Measurements from ENCODE around the gene ATP11A.
"Not testable (repeated sequence)": the region's sequence is repeated elsewhere in the genome, so short reads cannot be mapped to it uniquely, and the experiment has no call there.

The ATP11A gene

GRCh38 chr13:112795277-112795676, 105.4 kb downstream of the ATP11A start:
- no peak for DNase-seq (ENCODE audit: low read depth in 2 of 2)

DNA sequence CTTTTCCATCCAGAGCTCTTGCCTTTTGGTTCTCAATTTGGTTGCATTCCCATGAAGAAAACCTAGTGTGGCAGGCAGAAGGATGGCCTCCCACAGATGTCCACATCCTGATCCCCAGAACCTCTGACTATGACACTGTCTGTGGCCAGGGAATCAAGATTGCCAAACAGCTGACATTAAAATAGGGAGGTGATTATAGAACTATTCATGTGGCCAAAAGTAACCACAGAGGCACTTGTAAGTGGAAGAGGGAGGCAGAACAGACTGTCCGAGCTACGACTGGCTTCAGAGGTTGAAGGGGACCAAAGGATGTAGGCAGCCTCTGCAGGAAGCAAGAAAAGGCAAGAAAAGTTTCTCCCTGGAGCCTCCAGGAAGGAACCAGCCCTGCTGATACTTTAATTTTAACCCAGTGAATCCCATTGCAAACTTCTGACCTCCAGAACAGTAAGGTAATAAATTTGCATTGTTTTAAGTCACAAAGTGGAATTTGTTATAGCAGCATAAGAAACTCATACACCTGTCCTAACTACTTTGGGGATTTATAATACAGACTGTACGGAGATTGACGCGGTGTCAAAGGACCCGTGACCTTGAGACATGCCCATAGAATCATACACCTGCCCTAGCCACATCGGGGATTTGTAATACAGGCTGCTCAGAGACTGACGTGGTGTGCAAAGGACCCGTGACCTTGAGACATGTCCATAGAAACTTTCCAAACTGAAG, 106.5 kb downstream of the ATP11A start:
- no peak for DNase-seq (ENCODE audit: low read depth in 2 of 2)

GRCh38 chr13:112799394-112799793, 109.6 kb downstream of the ATP11A start:
- DNase-seq (ENCODE audit: low read depth in 2 of 2), result no peak

DNA sequence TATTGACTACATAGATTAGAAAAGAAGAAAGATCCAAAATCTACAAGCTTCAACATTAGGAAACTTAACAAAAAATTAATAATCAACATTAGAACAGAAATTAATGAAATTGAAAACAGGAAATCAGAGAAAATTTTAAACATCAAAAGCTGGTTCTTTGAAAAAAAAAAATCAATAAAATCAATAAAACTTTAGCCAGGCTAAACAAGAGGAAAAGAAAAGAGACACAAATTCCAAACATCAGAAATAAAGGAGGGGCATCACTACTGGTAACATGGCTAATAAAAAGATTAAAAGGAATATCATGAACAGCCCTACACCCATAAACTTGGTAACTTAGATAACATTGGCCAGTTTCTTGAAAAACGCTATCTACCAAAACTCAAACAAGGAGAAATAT, 110.2 kb downstream of the ATP11A start:
- DNase-seq (ENCODE audit: low read depth in 2 of 2), result no peak

DNA sequence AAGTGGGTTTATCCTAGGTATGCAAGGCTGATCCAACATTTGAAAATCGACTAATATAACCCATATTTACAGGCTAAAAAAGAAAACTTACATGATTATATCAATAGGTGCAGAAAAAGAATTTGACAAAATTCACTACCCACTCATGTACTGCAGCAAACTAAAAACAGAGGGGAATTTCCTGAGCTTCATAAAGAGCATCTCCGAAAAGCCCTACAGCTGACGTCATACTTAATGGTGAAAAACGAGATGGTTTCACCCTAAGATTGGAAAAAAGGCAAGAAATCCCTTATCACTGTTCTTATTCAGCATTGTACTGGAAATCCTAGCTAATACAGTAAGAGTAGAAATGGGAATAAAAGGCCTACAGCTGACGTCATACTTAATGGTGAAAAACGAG, 111.0 kb downstream of the ATP11A start:
- not testable (repeated sequence) for DNase-seq (ENCODE audit: low read depth in 2 of 2)

GRCh38 chr13:112802802-112803195, 113.0 kb downstream of the ATP11A start:
- no peak for DNase-seq (ENCODE audit: low read depth in 2 of 2)

GRCh38 chr13:112803422-112803821, 113.6 kb downstream of the ATP11A start:
- DNase-seq (ENCODE audit: low read depth in 2 of 2), result no peak

- no peak for DNase-seq (ENCODE audit: low read depth in 2 of 2)
These were observed 114.5 kb downstream of the ATP11A start for GRCh38 chr13:112804374-112804773.

GRCh38 chr13:112806739-112807652, 117.2 kb downstream of the ATP11A start:
- DNase-seq (ENCODE audit: low read depth in 2 of 2), result no peak

DNA sequence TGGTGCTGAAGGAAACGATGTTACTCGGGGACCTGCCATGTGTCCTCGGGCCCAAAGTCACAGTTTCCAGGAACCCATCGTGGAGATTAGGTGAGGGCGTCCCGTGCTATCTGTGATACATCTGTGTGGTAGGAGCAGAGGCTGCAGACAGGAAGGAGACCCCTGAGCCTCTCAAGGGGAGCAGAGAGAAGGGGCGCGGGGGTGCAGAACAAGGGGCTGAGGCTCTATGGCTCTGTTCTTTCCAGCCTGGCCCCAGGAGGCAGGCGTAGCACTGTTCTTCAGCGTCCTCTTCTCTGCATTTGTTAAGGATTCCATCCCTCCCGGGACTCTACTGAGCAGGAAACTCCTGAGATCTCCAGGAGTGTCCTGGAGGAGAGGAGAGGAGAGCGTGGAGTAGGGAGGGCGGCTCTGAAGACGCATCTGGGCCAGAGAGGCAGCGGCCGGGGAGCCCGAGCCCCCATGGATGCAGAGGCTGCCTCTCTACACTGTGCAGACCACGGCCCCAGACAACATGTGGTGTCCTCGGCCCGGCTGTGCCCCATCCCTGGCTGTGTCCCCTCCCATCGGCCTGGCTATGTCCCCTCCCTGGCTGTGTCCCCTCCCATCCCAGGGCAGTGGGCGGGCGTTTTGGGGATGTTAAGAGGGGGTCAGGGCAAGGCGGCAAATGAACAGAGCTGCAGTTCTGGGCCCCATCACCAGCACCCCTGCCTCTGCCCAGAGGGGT, 118.0 kb downstream of the ATP11A start:
- no peak for DNase-seq (ENCODE audit: low read depth in 2 of 2)

- no peak for DNase-seq (ENCODE audit: low read depth in 2 of 2)
These were observed 118.7 kb downstream of the ATP11A start for GRCh38 chr13:112808377-112809140.

DNA sequence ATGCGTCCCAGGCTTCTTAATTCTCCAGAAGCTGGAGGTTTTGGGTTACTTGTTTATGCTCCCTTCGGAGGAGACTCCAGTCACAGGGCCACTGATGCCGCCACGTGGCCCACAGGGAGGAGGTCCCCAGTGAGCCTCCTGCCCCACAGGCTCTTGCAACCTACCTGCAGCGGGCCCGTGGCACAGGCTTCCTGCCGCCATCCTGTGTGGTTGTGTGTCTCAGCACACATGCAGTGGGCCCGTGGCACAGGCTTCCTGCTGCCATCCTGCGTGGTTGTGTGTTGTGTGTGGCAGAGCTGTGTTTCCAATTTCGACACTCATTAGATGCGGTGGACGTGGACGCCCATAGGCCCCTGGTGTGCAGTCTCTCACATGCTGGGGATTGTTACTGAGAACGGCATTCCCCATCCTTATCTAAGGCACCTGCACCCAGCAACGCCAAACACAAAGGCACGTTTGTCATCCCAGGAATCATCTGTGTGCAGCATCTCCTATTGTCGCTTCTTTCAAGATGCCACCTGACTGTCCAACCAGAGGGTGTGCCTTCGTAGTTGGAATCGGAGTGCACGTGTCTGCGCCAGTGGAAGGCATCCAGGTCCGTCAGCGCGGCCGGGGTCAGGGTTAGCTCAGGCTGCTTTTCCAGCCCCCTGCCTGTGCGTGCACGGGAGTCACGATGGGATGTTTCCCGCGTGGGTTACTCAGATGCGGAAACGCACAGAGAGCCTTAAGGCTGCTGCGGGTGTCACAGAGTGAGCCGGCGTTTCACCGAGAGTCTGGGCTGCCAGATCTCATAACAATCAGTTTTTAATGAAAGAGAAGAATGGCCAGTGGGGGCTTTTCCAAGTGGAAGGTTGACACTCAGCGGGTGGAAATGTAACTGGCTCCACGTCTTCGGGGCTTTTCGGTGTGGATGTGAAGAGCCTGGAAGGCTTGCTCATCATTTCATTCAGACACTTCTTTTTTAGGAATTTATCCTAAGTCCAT, 119.8 kb downstream of the ATP11A start:
- DNase-seq (ENCODE audit: low read depth in 2 of 2), result no peak

- no peak for DNase-seq (ENCODE audit: low read depth in 2 of 2)
These were observed 120.8 kb downstream of the ATP11A start for GRCh38 chr13:112810608-112811007.

DNA sequence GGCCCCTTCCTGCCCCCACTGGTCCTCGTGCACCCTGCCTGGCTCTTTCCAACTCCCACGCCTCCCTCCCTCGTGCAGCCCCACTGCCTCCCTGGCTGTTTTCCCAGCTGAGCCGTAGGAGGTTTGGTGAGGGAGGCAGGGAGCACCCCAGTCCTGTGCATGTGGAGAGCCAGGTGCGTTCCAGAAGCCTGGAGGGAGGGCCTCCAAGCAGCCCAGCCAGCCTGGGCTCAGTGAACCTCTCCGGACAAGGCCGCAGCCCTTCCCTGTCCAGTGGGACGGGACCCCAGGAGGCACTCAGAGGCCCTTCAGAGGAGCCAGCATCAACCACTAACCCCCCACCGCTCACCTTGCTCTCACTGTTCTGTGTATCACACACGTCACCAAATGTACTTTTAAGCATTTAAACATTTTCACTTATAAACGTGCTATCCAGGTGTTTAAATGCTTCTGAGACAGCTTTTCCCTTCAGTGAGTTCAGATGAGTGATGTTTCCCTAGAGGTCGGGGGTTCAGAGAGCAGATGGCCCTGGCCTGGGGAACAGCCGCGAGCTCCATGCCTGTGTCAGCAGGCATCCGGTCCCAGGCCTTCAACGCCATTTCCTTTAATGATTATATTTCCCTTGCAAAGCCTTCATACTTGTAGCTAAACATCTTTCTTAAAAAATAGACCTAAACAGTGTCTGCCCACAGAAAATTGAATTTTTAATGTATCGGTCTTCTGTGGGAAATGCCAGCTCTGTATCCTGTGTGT, 122.6 kb downstream of the ATP11A start:
- DNase-seq (ENCODE audit: low read depth in 2 of 2), result no peak

DNA sequence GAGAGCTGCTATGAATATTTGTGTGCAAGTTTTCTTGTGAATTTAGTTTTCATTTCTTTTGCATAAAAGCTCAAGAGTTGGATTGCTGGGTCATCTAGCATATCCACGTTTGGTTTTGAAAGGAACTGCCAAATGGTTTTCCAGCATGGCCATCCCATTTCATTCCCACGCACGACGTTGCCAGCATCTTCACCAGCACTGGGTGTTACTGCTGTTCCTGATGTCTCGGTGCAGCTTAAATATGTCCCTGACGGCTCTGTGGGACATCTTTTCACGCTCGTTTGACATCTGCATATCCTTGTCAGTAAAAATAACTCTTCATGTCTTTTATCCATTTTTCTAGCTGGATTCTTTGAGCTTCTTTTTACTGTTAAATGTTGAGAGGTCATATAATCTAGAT, 123.7 kb downstream of the ATP11A start:
- DNase-seq (ENCODE audit: low read depth in 2 of 2), result no peak

DNA sequence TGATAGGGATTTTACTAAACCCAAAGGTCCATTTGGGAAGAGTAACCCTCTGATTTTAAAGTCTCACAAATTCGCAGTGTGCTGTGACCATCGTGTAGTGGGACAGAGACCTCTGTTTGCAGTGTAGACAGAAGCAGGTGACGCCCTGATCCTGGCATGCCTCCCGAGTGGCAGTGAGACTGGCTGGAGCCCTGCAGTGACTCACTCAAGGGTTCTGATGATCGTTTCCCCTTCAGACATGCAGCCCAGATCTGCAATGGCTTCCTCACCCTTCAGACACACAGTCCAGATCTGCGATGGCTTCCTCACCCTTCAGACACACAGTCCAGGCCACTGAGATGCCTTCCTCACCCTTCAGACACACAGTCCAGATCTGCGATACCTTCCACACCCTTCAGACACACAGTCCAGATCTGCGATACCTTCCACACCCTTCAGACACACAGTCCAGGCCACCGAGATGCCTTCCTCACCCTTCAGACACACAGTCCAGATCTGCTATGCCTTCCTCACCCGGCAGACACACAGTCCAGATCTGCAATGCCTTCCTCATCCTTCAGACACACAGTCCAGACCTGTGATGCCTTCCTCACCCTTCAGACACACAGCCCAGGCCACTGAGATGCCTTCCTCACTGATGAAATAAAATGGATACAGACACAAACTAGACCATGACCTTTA, 125.2 kb downstream of the ATP11A start:
- no peak for DNase-seq (ENCODE audit: low read depth in 2 of 2)

DNA sequence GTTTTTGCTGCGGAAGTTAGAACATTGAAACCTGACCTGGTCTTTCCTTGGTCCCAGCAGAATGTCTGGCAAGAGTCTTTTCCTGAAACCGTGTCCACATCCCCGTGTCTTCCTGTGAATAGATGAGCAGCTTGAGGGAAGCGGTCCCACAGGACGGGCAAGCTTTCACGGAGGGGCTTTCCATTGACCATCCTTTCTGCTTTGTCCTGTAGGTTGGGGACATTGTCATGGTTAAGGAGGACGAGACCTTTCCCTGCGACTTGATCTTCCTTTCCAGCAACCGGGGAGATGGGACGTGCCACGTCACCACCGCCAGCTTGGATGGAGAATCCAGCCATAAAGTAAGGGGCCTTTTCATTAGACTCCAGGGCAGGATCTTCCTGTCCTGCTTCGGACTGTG, 126.0 kb downstream of the ATP11A start:
- DNase-seq (ENCODE audit: low read depth in 2 of 2), result no peak

- DNase-seq (ENCODE audit: low read depth in 2 of 2), result no peak
These were observed 128.3 kb downstream of the ATP11A start for GRCh38 chr13:112818040-112818697.

DNA sequence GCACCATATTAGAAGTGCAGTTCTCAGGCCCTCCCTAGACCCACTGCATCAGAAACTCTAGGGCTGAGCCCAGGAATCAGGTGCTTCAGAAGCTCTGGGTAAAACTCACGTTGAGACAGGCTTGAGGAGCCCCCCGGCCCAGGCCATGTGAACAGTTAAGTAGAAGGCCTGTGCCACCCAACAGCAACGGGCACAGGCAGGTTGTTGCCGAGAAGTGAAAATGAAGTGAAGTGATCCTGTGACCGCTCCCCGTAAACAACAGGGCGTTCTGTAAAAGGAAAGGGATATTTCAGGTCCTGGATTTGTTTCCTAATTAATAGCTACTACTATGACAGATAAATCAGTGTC, 128.8 kb downstream of the ATP11A start:
- no peak for DNase-seq (ENCODE audit: low read depth in 2 of 2)
